HG02763 (cell line): ENCODE results near the gene MTHFD1L.
"Not testable (repeated sequence)": the region's sequence is repeated elsewhere in the genome, so short reads cannot be mapped to it uniquely, and the experiment has no call there.

Experiments
- ATAC-seq: cut with Tn5 transposase; IDR thresholded peaks from one replicate; pipeline ENCODE4 v1.9.1; 2021; ENCODE audit warnings: mild to moderate bottlenecking, moderate library complexity; ENCODE audit not compliant: unreplicated experiment

Gene MTHFD1L

DNA sequence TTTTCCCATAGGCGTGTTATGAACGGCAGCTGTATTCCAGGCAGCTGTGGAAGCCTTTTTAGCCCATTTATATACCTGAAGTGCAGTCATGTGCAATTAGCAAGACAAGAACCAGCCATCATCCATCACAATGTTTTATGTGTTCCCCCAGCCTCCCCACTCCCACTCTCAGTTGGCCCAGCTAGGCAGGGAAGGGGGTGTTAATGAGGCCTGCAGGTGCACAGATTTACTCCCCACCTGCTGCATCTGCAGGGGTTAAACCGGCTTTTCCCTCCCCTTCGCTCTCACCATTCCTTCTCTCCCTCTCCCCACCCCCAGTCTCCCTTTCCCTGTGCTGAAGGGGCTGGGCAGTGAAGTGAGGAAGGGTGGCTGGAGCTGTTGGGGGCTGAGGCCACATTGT lies 224.5 kb downstream of the MTHFD1L start:
- no peak for ATAC-seq

DNA sequence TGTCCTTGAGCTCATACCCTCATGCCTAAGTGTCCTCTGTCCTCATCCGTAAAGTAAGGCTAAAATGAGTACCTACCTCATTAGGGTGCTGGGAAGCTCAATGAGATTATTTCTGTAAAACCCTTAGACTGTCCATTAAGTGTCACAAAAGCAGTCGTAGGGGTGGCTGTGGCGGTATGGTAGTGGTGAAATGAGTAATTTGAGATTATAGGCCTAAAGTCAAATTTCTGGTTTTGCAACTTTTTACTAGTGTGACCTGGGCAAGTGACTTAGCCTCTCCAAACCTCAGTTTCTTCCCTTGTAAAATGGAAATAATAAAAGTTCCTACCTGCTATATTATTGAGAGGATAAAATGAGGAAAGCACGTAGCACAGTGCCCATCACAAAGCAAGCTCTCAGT lies 226.1 kb downstream of the MTHFD1L start:
- ATAC-seq: no peak

DNA sequence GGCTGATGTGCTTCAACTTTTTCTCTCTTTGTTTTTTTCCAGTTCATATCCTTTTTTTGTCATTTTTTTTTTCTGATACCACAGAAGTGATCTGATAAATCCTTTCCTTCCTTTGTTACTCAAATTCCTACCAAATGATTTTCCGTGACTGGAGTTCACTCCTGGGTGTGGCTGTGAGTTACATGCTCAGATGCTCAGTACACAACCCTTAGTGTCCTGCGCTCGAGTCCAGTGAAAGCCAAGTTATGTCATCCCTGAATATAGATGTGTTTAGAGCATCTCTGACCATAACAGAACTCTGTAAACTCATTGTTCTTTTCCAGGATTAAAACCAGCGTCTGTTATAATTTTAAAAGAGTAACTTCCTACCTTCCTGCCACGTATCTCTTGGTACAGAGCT lies 227.1 kb downstream of the MTHFD1L start:
- ATAC-seq: no peak

DNA sequence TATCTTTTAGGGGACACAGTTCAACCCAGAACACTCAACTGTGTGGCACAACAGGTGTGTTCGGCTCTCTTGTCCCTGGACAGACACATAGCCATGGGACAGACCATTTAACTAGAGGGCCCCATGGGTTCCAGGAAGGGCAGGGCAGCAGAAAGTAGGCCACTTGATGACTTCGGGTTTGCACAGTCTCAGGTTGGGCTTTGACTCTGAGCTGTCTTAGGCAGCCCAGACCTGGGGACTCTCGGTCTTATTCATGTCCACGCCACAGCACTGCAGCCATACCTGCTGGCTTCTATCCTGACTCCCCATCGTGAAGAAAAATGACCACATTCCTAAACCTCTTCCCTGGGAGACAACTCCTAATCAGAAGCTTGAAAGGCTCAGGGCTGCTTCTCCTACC lies 228.2 kb downstream of the MTHFD1L start:
- ATAC-seq: no peak

DNA sequence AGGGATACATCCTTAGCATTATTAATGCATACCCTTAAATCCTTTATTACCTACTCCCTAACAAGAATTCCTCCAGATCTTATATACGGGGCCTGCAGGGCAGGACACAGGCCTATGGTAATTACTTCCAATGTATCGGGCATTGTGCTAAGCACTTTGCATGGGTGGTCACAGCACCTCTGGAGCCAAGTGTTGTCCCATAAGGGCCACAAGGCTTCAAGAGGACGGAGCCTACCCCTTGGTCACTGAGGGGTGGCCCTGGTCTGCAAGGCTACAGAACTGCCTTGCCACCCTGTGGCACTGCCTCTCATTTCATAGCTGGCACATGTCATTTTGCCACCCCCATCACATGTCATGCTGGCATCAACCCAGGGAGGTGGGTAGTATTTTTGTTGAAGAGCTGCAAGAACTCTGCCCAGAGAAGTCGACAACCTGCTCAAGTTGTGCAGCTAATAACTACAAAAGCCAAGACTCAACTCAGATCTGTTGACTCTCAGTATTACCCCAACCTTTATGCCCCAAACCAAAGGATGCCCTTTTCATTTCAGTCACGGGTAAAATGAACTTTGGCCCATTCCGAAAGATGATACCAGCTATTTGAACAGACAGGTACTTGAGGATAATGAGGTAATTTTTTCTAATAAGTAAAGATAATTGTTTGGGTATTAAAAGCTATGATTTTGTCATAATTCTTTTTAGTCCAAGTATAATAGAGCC lies 230.2 kb downstream of the MTHFD1L start:
- no peak for ATAC-seq

DNA sequence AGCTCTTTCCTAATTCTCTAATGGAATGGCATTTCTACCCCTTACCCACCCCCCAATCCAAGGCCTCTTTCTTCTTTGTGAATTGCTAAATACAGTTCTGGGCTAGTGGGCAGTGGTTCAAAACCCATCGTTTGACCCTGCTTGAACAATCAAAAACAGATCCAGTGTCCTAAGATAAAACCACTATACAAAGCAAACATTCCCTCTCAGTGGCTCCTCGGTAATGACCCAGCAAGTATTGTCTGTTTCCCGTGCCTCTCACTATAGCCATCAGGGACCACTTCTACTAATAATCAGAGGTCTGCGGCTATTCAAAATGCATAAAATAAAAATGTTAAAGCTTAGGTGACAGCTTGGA lies 230.7 kb downstream of the MTHFD1L start:
- no peak for ATAC-seq

DNA sequence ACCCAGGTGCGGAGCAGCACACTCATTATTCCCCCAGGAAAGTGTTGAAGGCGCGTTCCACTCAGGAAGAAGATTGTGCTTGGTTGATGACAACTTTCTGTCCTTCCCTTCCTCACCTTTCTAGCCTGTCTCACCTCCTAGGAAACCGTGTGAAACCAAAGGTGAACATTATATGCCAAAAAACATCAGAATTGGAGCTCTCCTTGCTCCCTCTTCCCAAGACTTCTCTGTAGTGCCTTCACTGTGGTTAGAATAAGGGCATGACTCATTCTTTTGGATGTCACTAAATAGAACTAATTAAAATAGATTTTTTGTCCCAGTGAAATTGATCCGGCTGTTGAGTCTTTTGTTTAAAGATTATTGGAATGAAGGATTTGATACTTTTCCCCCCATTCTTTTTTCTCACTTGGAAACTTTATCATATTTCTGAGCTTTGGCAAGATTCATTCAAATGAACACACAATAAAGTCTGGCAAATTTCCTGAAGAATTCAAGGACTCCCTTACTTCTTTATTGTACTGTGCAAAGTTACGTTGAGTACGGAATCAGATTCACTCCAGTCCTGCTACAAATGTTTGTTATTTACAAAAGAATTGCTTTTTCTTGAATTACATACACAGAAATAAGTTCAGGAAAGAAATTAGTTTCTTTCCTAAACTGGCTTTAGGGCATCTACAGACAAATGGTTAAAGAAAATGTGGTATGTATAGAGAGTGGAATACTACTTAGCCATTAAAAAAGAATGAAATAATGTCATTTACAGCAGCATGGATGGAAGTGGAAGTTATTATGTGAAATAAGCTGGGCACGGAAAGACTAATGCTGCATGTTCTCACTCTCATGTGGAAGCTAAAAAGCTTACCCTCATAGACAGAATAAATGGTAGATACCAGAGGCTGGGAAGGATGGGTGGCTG lies 231.4 kb downstream of the MTHFD1L start:
- ATAC-seq: no peak

DNA sequence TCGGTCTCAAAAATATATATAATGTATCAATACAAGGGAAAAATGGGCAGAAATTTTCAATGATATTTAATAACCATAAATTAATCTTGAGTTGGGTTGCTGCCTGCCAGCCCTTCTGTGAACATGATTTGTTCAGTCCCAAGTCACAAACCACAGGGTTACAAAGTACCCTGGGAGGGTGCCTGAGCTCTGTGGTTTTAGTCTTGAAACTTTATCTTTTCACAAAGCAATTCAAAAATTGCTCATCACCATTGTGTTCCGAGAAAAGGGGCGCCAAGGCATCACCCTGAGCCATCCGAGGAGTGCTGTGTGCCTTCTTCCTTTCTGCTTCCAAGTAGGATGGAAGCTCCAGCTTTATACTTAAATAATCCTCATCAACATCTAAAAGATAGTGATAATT lies 232.7 kb downstream of the MTHFD1L start:
- ATAC-seq: no peak

DNA sequence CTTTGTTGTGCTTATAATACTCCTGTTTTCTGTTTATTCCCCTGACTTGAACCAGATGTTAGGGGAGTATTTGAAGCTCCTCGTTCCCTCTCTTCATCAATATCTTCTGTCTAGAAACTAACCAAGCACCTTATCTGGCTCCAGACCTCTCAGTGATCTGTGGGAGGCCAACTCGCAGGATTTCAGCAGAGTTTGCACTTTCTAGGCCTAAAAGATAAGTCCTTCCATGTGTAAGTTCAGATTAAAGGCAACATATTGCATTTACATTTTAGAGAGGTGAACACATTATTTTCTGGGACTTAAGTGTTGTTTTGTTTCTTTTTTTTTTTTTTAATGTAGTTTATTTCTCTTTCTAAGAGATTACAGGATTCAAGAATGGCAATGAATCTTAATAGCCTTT lies 234.8 kb downstream of the MTHFD1L start:
- no peak for ATAC-seq

DNA sequence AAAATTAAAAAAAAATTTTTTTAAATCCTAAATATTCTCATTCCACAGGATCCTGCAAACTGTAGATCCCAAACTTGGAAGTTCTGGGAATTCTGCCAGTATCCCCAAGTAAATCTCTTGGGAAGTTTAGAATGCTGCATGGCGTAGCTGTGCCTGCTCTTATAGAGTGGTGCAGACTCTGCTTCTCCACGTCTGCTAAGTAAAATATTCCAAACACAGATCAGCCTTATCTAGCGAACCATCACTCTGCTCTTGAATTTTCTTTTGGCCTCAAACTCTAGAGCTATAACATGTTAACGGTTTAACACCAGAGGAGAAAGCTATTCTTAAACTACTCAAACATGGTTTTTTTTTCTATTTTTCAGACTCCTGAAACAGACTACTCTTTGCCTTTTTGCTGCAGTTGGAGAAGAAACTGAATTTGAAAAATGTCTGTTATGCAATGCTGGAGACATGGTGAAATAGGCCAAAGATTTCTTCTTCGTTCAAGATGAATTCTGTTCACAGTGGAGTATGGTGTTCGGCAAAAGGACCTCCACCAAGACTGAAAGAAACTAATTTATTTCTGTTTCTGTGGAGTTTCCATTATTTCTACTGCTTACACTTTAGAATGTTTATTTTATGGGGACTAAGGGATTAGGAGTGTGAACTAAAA lies 235.8 kb downstream of the MTHFD1L start:
- no peak for ATAC-seq

DNA sequence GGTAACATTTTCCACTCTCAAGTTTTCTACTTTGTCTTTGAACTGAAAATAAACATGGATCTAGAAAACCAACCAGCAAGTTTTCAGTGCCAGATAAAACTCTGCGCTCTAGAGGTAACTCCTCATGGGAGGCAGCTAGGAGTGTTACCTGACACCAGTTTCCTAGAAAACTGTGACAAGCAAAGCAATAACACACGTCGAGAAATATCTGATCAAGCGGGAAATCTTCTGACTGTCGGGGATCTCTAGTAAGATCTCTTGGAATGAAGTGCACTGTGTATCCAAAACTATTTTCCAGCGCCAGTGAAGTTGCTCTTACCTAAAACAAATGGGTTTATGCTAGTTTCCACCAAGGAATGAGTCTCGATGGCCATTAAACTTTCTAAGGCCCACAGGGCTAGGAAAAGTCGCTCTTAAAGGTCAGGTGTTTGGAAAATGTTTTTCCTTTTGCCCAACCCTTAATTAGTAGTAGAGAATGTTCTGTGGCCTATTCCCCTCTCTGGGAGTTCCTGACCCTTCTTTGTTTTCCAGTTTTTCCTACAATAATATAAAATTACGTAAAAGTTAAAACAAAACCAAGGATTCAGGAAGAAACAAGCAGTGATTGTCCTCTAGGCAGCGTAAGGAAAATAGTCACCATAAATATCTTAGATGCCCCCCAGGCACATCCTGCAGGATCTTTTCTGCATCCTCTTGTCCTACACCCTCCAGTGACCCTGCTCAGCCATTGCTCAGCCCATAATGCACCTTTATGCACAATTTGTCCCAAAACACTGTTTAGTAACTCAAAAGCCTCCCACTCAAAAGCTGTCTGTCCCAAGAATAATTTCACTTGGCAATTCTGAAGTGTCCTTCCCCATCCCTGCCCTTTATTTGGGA lies 236.6 kb downstream of the MTHFD1L start:
- ATAC-seq: no peak

DNA sequence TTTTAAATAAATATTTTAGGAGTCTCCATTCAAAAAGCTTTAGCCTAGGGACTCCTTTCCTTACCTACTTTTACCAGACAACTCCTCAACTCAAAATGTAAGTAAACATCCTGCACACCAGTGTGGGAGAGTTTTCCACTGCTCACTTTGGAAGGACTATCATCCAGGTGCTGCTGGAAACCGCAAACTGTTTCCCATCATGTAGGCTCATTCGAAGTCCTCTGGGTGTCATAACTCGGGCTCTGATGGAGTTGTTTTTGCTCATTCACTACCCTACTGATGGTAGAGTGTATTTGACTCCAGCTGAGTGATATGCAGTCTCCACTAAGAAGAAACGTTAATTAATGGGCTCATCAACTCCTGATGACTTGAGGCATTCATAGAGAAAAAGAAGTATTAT lies 237.8 kb downstream of the MTHFD1L start:
- ATAC-seq: no peak

DNA sequence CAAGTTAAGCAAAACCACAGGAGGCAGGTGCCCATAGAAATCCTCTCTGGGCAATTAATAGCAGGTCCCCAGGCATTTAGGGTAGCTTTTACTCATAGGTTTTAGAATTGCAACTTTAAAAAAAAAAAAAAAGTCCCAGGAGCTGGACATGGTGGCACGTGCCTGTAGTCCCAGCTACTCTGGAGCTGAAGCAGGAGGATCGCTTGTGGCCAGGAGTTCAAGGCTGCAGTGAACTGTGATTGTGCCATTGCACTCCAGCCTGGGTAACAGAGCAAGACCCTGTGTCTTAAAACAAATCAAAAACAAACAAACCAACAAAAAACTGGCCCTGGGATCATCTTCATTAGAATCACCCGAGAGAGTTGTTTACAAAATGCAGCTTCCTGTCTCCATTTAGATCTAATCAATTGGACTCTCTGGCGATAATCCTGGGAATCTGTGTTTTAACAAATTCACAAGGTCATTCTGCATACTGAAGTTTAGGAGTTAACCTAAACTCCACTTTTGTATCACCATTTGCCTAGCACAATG lies 242.5 kb downstream of the MTHFD1L start:
- no peak for ATAC-seq

DNA sequence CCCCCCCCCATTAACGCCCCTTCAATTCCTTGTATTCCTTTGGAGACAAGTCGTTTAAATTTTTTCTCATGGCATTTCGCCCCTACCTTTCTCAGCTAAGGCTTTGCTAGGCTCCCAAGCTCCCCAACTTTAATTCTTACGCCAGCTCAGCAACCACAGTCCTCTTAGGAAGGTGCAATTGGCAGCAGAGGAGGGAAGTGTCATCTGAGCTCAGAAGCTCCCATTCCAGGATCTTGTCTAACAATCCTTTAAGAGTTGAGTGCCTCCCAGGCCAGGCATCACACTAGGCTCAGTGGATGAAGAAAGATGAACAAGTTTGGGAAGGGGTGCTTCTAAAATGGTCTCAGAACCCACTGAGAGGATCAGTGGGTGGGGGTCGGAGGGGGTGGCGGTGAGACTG lies 243.0 kb downstream of the MTHFD1L start:
- no peak for ATAC-seq

DNA sequence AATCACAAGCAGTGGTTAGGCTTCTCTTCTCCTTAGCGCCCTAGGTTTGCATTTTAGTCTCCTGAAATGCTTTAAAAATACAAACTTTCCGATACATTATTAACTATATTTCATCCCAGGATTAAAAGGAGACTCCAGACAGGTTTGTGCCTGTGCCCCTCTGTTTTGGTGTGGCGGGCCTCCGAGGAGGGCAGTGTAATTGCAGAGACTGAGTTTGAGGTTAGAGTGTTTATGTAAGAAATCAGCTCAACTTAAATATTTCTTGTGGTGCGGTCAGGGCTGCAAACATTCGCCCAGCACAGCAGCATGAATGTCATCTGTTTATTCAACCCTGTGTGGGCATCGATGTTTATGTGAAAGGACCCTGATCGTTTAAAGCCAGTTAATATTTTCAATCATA lies 243.9 kb downstream of the MTHFD1L start:
- no peak for ATAC-seq

DNA sequence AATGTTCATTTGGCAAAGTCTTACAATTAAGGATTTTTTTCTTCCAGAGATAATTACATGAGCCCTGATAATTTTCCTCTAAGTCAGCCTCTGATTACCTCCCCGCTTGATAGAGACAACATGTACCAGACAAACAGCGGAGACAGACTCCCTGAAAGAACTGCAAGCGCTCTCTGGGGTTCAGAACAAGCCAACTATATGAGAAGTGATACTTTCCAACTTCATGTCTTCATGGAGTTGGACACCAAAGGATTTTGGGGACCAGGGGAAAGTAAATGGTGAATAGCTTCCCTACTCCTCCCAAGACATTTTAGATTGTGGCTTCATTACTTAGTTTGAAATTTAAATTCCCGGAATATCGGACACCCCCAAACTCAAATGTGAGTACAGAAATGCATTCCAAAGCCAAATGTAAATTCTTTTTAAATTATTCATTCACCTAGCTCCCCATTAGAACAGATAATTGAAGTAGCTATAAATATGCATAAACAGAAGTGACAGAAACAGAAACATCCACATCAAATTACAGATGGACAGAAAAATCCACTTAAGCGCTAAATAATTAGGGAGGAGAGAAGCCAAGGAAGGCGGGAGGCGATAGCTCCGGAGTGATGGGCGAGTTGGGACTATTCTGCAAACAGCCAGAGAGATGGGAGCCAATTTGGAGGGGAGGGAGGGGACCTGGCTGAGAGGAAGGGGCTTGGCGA lies 244.5 kb downstream of the MTHFD1L start:
- no peak for ATAC-seq

DNA sequence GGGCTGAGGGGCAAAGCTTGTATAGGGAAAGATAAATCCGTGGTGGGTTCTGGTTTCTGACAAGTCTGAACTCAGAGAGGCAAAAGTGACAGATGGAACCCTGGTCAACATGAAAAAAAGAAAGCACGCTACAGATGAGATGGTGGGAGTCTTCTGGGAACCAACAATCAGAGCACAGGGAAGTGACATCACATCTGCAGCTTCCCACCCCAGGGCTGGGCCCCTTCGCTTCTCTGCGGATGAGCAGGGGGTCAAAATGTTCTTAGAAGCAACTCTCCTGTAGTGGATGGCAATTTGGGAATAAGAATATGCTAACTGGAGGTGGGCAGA lies 245.0 kb downstream of the MTHFD1L start:
- ATAC-seq: no peak

DNA sequence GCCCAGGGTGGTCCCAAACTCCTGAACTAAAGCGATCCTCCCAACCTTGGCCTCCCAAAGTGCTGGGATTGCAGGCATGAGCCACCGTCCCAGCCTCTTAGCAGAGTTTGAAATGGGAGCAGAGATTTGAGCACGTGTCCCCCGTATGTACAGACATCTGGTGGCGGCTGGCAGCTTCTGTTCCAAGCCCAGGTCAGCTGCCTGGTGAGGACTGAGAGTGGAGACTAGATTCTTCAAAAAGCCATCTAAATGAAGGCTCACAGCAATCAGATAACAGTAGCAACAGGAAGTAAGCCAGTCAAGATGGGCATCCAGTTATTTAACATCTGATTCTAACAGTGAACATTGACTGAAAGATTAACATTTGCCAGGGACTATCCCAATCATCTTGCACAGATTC lies 246.2 kb downstream of the MTHFD1L start:
- ATAC-seq: no peak

DNA sequence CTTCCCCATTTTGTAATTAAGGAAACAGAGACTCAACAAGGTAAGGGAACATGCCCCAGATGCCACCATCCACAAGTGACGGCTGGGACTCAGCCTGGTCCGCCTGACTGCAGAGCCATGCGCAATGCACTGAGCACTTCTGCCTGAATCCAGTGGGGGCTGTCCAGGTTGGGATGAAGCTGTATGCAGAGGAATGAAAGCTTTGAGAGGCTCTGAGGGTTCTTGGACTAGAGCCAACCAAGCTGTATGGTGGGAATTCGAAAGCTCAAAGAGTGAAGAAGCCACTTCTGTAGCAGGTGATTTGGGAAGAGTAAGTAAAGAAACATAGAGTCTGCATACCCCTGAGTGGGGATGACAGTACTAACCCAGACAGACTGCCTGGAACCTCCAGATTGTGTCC lies 246.6 kb downstream of the MTHFD1L start:
- ATAC-seq: no peak

DNA sequence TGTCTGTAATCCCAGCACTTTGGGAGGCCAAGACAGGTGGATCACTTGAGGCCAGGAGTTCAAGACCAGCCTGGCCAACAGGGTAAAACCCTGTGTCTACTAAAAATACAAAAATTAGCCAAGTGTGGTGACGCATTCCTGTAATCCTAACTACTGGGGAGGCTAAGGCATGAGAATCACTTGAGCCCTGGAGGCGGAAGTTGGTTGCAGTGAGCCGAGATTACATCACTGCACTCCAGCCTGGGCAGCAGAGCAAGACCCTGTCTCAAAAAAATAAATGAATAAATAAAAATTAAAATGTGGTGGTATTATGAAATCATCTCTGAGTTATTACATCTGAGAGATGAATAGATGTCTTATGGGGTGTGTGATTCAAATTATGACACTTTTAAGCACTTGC lies 247.4 kb downstream of the MTHFD1L start:
- not testable (repeated sequence) for ATAC-seq
